ENCODE measurements around the gene CBLB.

GRCh38 chr3:105634708-105635107 is 234.1 kb downstream of the CBLB start:
- TF ChIP-seq CTCF (IDR thresholded peaks at IDR 0.05; ENCODE audit: borderline replicate concordance, extremely low read depth, low read length, poor library complexity, severe bottlenecking) (no peak), EZH2 (IDR thresholded peaks at IDR 0.05; ENCODE audit: borderline replicate concordance, low read depth, low read length, severe bottlenecking) (no peak)
